ENCODE measurements around the gene TUBA4A.

TUBA4A gene

DNA sequence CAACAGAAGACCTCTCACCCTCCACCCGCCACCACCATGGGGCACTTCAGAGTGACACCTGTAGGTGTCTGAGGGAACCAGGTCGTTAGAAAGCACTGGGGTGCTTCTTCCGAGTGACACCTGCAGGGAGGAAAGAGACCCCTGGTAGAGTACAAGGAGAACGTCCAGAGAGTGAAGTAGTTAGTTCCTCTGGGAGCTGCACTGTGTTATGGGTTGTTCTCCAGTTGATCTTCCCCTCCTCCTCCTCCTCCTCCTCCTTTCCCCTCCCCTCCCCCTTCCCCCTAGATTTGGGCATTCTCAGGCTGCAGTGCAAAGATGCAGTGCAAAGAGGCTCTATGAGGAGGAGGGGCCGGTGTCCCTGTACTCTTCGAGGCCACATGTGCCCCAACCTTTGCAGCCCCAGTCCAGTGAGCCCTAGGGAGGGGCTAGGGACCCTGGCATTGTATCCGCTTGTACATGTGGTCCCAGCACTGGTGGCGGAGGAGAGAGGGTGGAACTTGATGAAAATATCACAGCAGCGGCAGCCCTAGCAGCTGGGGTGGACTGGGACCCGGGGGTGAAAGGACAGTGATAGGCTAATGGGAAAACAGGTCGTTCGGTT, 26.3 kb upstream of the TUBA4A start:
- ChIA-PET POLR2A (interaction anchor here (0.6 to 2.2 kb wide), 4 partner anchors 12 to 103 kb away, joined by 4 to 19 read pairs (median 4); partner anchors contain the start of genes CNPPD1 and TUBA4A), CTCF (interaction anchor here (0.8 to 16.0 kb wide), 11 partner anchors 11 to 300 kb away, joined by 3 to 336 read pairs (median 3); partner anchors contain the start of genes CNPPD1, DNPEP, SLC23A3 and TUBA4B)
- TF ChIP-seq, protein P1, sequence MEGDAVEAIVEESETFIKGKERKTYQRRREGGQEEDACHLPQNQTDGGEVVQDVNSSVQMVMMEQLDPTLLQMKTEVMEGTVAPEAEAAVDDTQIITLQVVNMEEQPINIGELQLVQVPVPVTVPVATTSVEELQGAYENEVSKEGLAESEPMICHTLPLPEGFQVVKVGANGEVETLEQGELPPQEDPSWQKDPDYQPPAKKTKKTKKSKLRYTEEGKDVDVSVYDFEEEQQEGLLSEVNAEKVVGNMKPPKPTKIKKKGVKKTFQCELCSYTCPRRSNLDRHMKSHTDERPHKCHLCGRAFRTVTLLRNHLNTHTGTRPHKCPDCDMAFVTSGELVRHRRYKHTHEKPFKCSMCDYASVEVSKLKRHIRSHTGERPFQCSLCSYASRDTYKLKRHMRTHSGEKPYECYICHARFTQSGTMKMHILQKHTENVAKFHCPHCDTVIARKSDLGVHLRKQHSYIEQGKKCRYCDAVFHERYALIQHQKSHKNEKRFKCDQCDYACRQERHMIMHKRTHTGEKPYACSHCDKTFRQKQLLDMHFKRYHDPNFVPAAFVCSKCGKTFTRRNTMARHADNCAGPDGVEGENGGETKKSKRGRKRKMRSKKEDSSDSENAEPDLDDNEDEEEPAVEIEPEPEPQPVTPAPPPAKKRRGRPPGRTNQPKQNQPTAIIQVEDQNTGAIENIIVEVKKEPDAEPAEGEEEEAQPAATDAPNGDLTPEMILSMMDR (IDR thresholded peaks at IDR 0.05; ENCODE audit: control extremely low read depth, extremely low read depth, low read depth, missing control alignments), result peak; percentile 2
- no peak for DNase-seq (ENCODE audit: extremely low spot score)

DNA sequence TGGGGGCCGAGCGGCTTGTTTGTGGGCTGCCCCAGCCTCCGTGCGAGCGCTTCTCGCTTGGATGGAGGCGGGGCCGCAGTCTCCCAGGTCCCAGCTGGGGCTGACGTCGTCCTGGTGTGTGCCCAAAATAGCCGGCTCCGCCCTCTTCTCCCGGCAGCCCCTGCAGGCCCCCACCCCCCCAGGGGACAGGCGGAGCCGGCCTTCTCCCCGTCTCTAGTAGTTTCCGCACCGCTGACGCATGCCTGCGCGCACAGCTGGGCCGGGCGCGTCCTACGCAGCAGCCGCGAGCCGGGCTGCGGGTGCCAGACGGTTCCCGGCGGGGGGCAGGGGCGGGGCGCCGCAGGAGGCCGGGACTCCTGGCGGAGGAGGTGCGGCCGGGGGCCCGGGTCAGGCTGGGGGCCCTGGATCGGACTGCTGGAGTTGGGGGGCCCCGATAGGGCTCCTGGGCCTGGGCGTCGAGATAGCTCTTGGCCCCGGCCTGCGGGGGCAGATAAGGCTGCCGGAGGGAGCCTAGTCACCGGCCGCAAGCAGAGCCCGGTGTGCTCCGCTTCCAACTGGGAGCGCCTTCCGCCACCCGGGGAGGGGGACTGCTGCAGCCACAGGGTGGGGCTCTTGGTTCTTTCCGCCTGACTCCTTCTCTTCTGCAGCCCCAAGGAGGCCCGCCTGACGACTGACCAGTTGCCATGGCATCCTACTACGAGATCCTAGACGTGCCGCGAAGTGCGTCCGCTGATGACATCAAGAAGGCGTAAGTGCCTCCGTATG, 25.6 kb upstream of the TUBA4A start, which contains the start of gene DNAJB2:
Gene DNAJB2, plus strand, starts transcription at position 216 of the 765 bp plus-strand sequence. Its CDS starts 468 bp downstream, at position 684.
- POLR2A ChIA-PET, result interaction anchor here (0.6 to 1.9 kb wide), 10 partner anchors 10 to 694 kb away, joined by 3 to 19 read pairs (median 6); partner anchors contain the start of genes CNPPD1, DNPEP and TUBA4A
- CTCF ChIA-PET, result interaction anchor here (0.9 to 16.0 kb wide), 17 partner anchors 10 to 216 kb away, joined by 3 to 336 read pairs (median 8); partner anchors contain the start of genes CNPPD1, NHEJ1, SLC23A3 and TUBA4B
- peak; percentile 100 for DNase-seq (ENCODE audit: extremely low spot score)
- TF ChIP-seq, protein P1 (IDR thresholded peaks at IDR 0.05; ENCODE audit: control extremely low read depth, extremely low read depth, low read depth, missing control alignments), result peak; percentile 14

DNA sequence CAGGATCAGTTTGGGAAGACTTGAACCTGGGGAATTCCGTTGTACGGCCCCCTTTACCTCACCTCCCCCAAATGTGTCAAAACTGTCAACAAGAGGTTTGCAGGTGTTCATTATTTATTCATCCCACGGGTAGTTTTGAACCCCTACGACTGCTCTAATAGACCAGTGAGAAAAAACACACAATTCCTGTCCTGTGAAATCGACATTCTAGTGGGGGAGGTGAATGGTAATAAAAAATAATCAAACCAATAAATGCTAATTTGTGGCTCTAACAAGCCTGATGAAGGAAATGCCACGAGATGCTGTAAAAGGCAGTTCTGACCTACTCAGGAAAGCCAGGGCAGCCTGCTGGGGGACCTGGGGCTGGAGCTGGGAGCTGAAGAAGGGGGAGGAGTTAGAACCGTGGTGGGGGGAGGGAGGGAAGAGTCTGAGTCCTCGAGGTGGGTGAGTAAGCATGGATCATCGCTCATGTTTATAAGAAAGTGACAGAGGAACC, 25.0 kb upstream of the TUBA4A start:
- ChIA-PET POLR2A (interaction anchor here (0.5 to 1.9 kb wide), 10 partner anchors 8 to 693 kb away, joined by 3 to 19 read pairs (median 6); partner anchors contain the start of genes DNPEP and TUBA4A), CTCF (interaction anchor here (0.9 to 16.0 kb wide), 26 partner anchors 9 to 217 kb away, joined by 3 to 336 read pairs (median 6); partner anchors contain the start of genes ANKZF1, ATG9A, CNPPD1 and GLB1L)
- TF ChIP-seq, protein P1 (IDR thresholded peaks at IDR 0.05; ENCODE audit: control extremely low read depth, extremely low read depth, low read depth, missing control alignments), result no peak
- no peak for DNase-seq (ENCODE audit: extremely low spot score)

DNA sequence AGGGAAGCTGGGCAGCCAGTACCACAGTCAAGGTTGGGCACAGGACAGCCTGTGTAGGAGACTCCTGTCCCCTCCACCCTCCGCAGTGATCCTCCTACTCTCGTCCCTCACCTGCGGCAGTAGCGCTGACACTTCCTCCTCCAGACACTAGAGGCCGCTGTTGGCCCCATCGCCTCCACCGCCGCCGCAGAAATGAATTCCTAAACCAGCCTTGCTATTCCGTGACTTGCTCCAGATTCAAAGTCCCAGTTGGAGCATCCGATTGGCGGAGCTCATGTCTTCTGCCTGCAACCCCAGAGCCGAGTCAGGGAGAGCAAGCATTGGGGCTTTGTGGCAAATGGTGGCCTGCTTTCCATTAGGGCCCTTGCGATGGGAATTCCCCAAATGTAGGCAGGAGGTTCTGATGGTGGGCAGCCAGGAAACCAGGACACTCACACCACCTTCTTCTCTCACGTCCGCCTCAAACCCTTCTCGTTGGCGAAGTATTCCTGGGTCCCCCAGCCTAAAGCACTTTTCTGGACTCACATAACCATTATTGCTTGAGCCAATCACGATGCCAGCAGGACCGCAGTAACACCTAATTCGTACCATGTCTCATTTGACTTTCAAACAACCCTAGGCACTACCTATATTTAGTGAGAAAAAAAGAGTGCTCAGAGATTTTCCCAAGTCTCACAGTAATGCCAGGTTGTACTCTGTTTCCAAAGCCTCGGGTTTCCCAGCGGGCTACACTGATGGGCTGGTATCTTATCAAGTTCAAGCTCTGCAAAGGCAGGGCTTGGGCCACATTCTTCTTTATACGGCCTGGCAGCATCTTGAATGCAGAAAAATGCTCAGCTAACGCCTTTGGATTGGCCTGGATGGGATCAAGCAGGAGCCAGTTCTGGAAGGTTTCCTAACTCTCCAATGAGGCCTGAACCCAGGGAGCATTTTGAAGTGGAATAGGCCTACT, 24.3 kb upstream of the TUBA4A start:
- CTCF ChIA-PET, result interaction anchor here (0.9 to 16.0 kb wide), 31 partner anchors 9 to 252 kb away, joined by 3 to 336 read pairs (median 5); partner anchors contain the start of genes ANKZF1, ATG9A, CNPPD1 and GLB1L
- TF ChIP-seq, protein P1 (IDR thresholded peaks at IDR 0.05; ENCODE audit: control extremely low read depth, extremely low read depth, low read depth, missing control alignments), result peak; percentile 95
- DNase-seq (ENCODE audit: extremely low spot score), result peak; percentile 81
- POLR2A ChIA-PET, result interaction anchor here (0.5 to 1.9 kb wide), 9 partner anchors 9 to 692 kb away, joined by 3 to 19 read pairs (median 7); partner anchors contain the start of genes DNPEP and TUBA4A

DNA sequence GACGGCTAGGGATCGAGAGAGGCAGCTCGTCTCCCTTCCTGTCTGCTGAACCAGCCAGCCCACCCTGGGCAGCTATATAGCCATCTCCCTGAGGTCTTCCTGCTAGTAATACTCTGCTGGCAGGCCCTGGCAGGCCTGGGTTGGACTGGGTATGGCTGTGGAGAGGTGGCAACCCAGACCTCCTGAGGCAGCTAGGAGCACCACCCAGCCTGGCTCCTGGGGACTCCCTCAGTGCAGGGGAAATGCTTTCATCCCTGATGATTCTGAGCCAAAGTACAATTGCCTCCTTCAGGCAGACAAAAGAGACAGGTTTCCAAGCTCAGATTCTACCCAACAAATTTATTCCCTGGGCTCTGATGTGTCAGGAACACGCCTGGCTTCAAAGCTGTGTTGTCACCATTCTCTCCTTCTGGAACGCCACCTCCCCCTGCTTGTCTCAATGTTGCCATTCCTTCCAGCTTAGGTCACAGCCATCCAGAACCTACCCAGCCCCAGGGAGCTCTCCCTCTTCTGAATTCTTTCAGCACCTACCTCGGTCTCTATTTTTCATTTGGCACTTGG, 20.7 kb upstream of the TUBA4A start:
- POLR2A ChIA-PET, result interaction anchor here (0.6 kb wide), 1 partner anchor 22 kb away, joined by 5 read pairs; the partner anchor contains the start of gene TUBA4B
- CTCF ChIA-PET, result interaction anchor here (0.8 to 16.0 kb wide), 5 partner anchors 13 to 25 kb away, joined by 3 to 336 read pairs (median 10); no protein-coding TSS in a partner anchor
- DNase-seq (ENCODE audit: extremely low spot score), result no peak
- TF ChIP-seq, protein P1 (IDR thresholded peaks at IDR 0.05; ENCODE audit: control extremely low read depth, extremely low read depth, low read depth, missing control alignments), result no peak
